CD4-positive, alpha-beta T cell (primary cell): ENCODE results near the gene PALM. TPM values are rescaled to one million over a fixed set of nuclear protein-coding genes. Genes with fewer than 3 reads are reported as not detected.
A peak's percentile ranks its signal among the peaks of the same experiment; 100 is the strongest.

Experiments used
- ATAC-seq: fragments of 200-7000 bp; cut with Tn5 transposase; one replicate; pipeline ENCODE4 v1.10.0; 2022; ENCODE audit warnings: mild to moderate bottlenecking; ENCODE audit not compliant: poor library complexity
- CTCF ChIA-PET: fragments of 350-600 bp; sonication (Branson Sonifier 250); formaldehyde crosslinking; loops from one replicate; lab custom pipeline; 2021; ENCODE audit warnings: antibody characterized with exemption, inconsistent platforms; lab: Charles Lee
- POLR2A ChIA-PET: fragments of 350-600 bp; sonication (Branson Sonifier 250); formaldehyde crosslinking; loops from one replicate; lab custom pipeline; 2021; ENCODE audit warnings: antibody characterized with exemption, inconsistent platforms; lab: Charles Lee
- DNase-seq, 14 experiments: peaks; one replicate each; pipeline ENCODE4 v3.0.0-alpha.2; 2013 to 2020; ENCODE audit warnings: mixed read lengths in 2 of 14
- H3K27ac ChIP-seq, 2 donors: one replicate each; pipeline versions ENCODE4 v1.5.1 to v1.7.0; 2013; ENCODE audit warnings: low read length in 2 of 2, low read depth in 1 of 2, mild to moderate bottlenecking in 1 of 2
- H3K27me3 ChIP-seq, 2 experiments: 1 replicate in 1 of 2; 2 replicates in 1 of 2; pipeline versions ENCODE4 v1.6.1 to v1.7.0; 2013; ENCODE audit warnings: low read length in 2 of 2, control low read depth in 1 of 2, mild to moderate bottlenecking in 1 of 2, moderate library complexity in 1 of 2; ENCODE audit not compliant: insufficient read depth in 2 of 2, control insufficient read depth in 1 of 2
- H3K36me3 ChIP-seq: one replicate; pipeline ENCODE4 v1.6.1; 2013; ENCODE audit warnings: low read length, control low read depth; ENCODE audit not compliant: insufficient read depth
- H3K4me1 ChIP-seq: one replicate; pipeline ENCODE4 v1.6.1; 2013; ENCODE audit warnings: low read length, control low read depth; ENCODE audit not compliant: insufficient read depth
- H3K4me3 ChIP-seq: one replicate; pipeline ENCODE4 v1.5.1; 2013; ENCODE audit warnings: mild to moderate bottlenecking, low read length, moderate library complexity
- H3K9me3 ChIP-seq, 2 experiments: 1 replicate in 1 of 2; 2 replicates in 1 of 2; pipeline versions ENCODE4 v1.6.1 to v1.7.0; 2013; ENCODE audit warnings: low read length in 2 of 2, mild to moderate bottlenecking in 2 of 2, control low read depth in 1 of 2, moderate library complexity in 1 of 2; ENCODE audit not compliant: control insufficient read depth in 1 of 2, insufficient read depth in 1 of 2
- H3K27ac Mint-ChIP-seq: one replicate; pipeline ENCODE4 v1.8.0; 2020; ENCODE audit warnings: mixed read lengths
- H3K27me3 Mint-ChIP-seq: one replicate; pipeline ENCODE4 v1.8.0; 2021; ENCODE audit warnings: mixed read lengths
- H3K36me3 Mint-ChIP-seq: one replicate; pipeline ENCODE4 v1.8.0; 2021; ENCODE audit warnings: low read depth, mixed read lengths
- H3K4me1 Mint-ChIP-seq: one replicate; pipeline ENCODE4 v1.8.0; 2021; ENCODE audit warnings: low read depth, mixed read lengths
- H3K4me3 Mint-ChIP-seq: one replicate; pipeline ENCODE4 v1.8.0; 2020; ENCODE audit warnings: mild to moderate bottlenecking, mixed read lengths
- H3K9me3 Mint-ChIP-seq: one replicate; pipeline ENCODE4 v1.8.0; 2020; ENCODE audit warnings: mixed read lengths
- intact Hi-C, 2 experiments: fragments of 100-400 bp; cut with DNase I in 1 of 2; cut with micrococcal nuclease in 1 of 2; formaldehyde crosslinking; loops; one replicate each; pipeline versions ENCODE4 v1.15.1 to v1.9.0; 2023 to 2025; cut with DNase I, micrococcal nuclease
- total RNA-seq, 174 experiments: library from RNA in 2 of 174; stranded (reverse) in 2 of 174; gene quantifications; one replicate each; pipeline ENCODE4 v1.2.3 and lab custom pipeline; 2021 to 2026
- TF ChIP-seq, protein P1 (sequence below): fragments of 200-600 bp; IDR thresholded peaks from one replicate; pipeline ENCODE4 v1.8.0; 2022; ENCODE audit warnings: antibody characterized with exemption, mild to moderate bottlenecking

The PALM gene
- total RNA-seq, 2 experiments from 2014 or later: not detected

DNA sequence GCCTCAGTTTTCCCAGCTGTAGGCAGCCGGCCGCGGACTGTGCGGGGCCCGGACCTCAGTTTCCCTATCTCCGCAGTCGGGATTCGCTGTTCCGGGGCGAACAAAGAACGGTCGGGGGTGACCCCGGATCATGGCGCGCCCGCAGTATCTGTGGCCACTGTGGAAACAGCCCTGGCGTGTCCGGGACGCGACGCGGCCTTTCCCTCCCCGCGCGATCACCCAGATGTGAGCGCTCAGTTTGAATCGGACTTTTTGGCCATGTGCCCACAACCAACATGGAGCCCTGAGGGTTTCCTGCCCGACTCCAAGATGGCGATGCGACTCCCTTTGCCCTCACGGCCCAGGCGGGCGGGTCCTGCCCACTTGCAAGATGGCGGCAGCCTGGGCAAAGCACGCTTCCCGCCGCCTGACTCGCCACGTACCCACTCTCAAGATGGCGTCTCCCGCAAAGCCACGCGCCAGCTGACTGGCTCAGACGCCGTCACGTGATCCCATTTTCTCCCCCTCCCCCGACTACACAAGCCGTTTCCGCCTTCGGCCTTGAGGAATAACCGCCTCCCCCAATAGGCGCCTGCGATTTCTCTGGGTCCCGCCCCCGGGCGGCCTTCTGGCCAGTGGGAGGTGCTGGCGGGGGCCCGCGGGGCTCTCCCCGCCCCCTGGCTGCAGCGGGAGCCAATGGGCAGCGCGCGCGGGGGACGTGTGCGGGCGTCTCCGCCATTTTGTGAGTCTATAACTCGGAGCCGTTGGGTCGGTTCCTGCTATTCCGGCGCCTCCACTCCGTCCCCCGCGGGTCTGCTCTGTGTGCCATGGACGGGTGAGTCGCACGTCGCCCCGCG, 88.2 kb downstream of the PALM start, which contains the start of gene PTBP1:
TSS of gene PTBP1 (plus strand) at position 761 of the 836 bp plus-strand sequence. CDS start at position 807, 46 bp downstream.
- DNase-seq (peak; percentile 97 to 100 (median 99)), ATAC-seq (peak; percentile 83)
- peaks cover 36% of the 10 kb centered on the region for H3K4me1 Mint-ChIP-seq
- H3K36me3 ChIP-seq: peaks cover 31% of the 10 kb centered on the region
- CTCF ChIA-PET: no interaction called here
- H3K4me1 ChIP-seq: peaks cover 48% of the 10 kb centered on the region
- peak within 1 kb of the TSS; percentile 87 for H3K4me3 ChIP-seq
- intact Hi-C loops: loop anchor here (1.0 to 10.0 kb wide), 6 partner anchors 116 to 448 kb away; partner anchors contain the start of genes RNF126 (in 2 of the 2), ATP5F1D (in 1 of the 2), GPX4 (in 1 of the 2) and MIDN (in 1 of the 2)
- no peaks in the 10 kb centered on the region for H3K9me3 ChIP-seq
- peak within 1 kb of the TSS; percentile 67 to 72 for H3K27ac ChIP-seq
- H3K27ac Mint-ChIP-seq: peak within 1 kb of the TSS; percentile 87
- H3K9me3 Mint-ChIP-seq: no peaks in the 10 kb centered on the region
- H3K27me3 Mint-ChIP-seq: no peaks in the 10 kb centered on the region
- H3K27me3 ChIP-seq: no peaks in the 10 kb centered on the region
- peak within 1 kb of the TSS; percentile 89 for H3K4me3 Mint-ChIP-seq
- peaks cover 34% of the 10 kb centered on the region for H3K36me3 Mint-ChIP-seq
- TF ChIP-seq, protein P1, sequence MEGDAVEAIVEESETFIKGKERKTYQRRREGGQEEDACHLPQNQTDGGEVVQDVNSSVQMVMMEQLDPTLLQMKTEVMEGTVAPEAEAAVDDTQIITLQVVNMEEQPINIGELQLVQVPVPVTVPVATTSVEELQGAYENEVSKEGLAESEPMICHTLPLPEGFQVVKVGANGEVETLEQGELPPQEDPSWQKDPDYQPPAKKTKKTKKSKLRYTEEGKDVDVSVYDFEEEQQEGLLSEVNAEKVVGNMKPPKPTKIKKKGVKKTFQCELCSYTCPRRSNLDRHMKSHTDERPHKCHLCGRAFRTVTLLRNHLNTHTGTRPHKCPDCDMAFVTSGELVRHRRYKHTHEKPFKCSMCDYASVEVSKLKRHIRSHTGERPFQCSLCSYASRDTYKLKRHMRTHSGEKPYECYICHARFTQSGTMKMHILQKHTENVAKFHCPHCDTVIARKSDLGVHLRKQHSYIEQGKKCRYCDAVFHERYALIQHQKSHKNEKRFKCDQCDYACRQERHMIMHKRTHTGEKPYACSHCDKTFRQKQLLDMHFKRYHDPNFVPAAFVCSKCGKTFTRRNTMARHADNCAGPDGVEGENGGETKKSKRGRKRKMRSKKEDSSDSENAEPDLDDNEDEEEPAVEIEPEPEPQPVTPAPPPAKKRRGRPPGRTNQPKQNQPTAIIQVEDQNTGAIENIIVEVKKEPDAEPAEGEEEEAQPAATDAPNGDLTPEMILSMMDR: no peak
- POLR2A ChIA-PET: interaction anchor here (0.6 to 2.2 kb wide), 13 partner anchors 67 to 672 kb away, joined by 3 to 11 read pairs (median 5); partner anchors contain the start of genes ARHGAP45, CIRBP, FAM174C and GPX4

Other genes with a start within 250 kb of the PALM start
- under 1 TPM; 0.36 to 0.42 TPM for gene SHC2, start 247.9 kb upstream of the PALM start, total RNA-seq
- gene MADCAM1, start 212.4 kb upstream of the PALM start, total RNA-seq: under 1 TPM; 0.20 to 0.91 TPM
- 10 to 100 TPM; 17.2 to 18.2 TPM for gene TPGS1, start 201.4 kb upstream of the PALM start, total RNA-seq
- gene CDC34, start 177.2 kb upstream of the PALM start, total RNA-seq: 10 to 100 TPM; 38.5 to 43.4 TPM
- 10 to 100 TPM; 41.6 to 46.3 TPM for gene GZMM, start 164.9 kb upstream of the PALM start, total RNA-seq
- 10 to 100 TPM; 68.7 to 71.6 TPM for gene BSG, start 136.3 kb upstream of the PALM start, total RNA-seq
- gene HCN2, start 119.1 kb upstream of the PALM start, total RNA-seq: 1 to 10 TPM; 2.1 TPM
- gene POLRMT, start 75.4 kb upstream of the PALM start, total RNA-seq: 10 to 100 TPM; 54.4 to 56.2 TPM
- under 1 TPM; 0.42 to 0.49 TPM for gene FGF22, start 69.1 kb upstream of the PALM start, total RNA-seq
- gene RNF126, start 45.7 kb upstream of the PALM start, total RNA-seq: 100 to 1,000 TPM; 112 to 119 TPM
- 1 to 10 TPM; 2.2 to 3.4 TPM for gene FSTL3, start 32.5 kb upstream of the PALM start, total RNA-seq
- not detected for gene PRSS57, start 13.5 kb upstream of the PALM start, total RNA-seq
- gene MISP, start 42.2 kb downstream of the PALM start, total RNA-seq: not detected
- gene PTBP1, start 88.5 kb downstream of the PALM start, total RNA-seq: 100 to 1,000 TPM; 246 to 252 TPM
- not detected for gene PLPPR3, start 113.0 kb downstream of the PALM start, total RNA-seq
- gene AZU1, start 118.9 kb downstream of the PALM start, total RNA-seq: under 1 TPM; 0.47 to 0.49 TPM
- not detected for gene PRTN3, start 132.1 kb downstream of the PALM start, total RNA-seq
- not detected for gene ELANE, start 143.4 kb downstream of the PALM start, total RNA-seq
- 1 to 10 TPM; 2.3 to 2.9 TPM for gene CFD, start 150.7 kb downstream of the PALM start, total RNA-seq
- 10 to 100 TPM; 25.8 to 30.1 TPM for gene MED16, start 184.3 kb downstream of the PALM start, total RNA-seq
- gene RNU6-9, start 184.5 kb downstream of the PALM start, total RNA-seq: not detected
- gene R3HDM4, start 204.3 kb downstream of the PALM start, total RNA-seq: 100 to 1,000 TPM; 309 to 313 TPM
- gene KISS1R, start 208.4 kb downstream of the PALM start, total RNA-seq: 1 to 10 TPM; 1.5 to 1.6 TPM
- 1 to 10 TPM; 3.7 to 4.1 TPM for gene ARID3A, start 217.1 kb downstream of the PALM start, total RNA-seq